GM12878 (cell line): ENCODE results near the gene GRK5. TPM values are rescaled to one million over a fixed set of nuclear protein-coding genes. Genes with fewer than 3 reads are reported as not detected.
A peak's percentile ranks its signal among the peaks of the same experiment; 100 is the strongest.

Source experiments
- ATAC-seq: fragments of 200-7000 bp; cut with Tn5 transposase; 3 replicates; pipeline ENCODE4 v1.9.1; 2020; ENCODE audit warnings: mild to moderate bottlenecking, moderate library complexity
- BruUV-seq: library from RNA; stranded (reverse); fragments of 400-500 nt; replicated peaks from 2 replicates; lab custom pipeline; 2021; lab: Mats Ljungman, UMichigan
- CTCF ChIA-PET: fragments of 300-600 bp; sonication (Branson Sonifier 250); formaldehyde crosslinking; extraction: SDS; loops from one replicate; lab custom pipeline; 2021; ENCODE audit warnings: inconsistent platforms; lab: Yijun Ruan, JAX
- POLR2A ChIA-PET: fragments of 350-600 bp; formaldehyde crosslinking; extraction: SDS; loops from one replicate; lab custom pipeline; 2021; ENCODE audit warnings: inconsistent platforms; lab: Charles Lee
- RAD21 ChIA-PET: fragments of 300-600 bp; sonication (Branson Sonifier 250); formaldehyde crosslinking; loops from one replicate; lab custom pipeline; 2023; ENCODE audit warnings: antibody characterized with exemption; ENCODE audit not compliant: unreplicated experiment; lab: Charles Lee
- SMC1A ChIA-PET: fragments of 300-600 bp; sonication (Branson Sonifier 250); formaldehyde crosslinking; loops from one replicate; lab custom pipeline; 2023; ENCODE audit not compliant: unreplicated experiment, uncharacterized antibody; lab: Charles Lee
- DNase-seq: peaks from one replicate; pipeline ENCODE4 v3.0.0-alpha.2; 2011; ENCODE audit warnings: low read depth, low spot score
- FAIRE-seq: peaks from 3 replicates; lab custom pipeline; 2011; peaks lifted over from hg19 to GRCh38; lab: Jason Lieb, UNC
- H2AFZ ChIP-seq: 2 replicates; pipeline ENCODE4 v1.6.0; 2011; ENCODE audit warnings: low read depth, low read length, control low read depth; ENCODE audit not compliant: control insufficient read depth
- H3K27ac ChIP-seq: 2 replicates; pipeline ENCODE4 v1.5.1; 2011; ENCODE audit warnings: control low read depth; ENCODE audit not compliant: control insufficient read depth, insufficient read depth
- H3K27me3 ChIP-seq, 2 experiments: replicated peaks in 1 of 2; 2 replicates each; pipeline versions ENCODE4 v1.6.0 to v1.6.1; 2011; ENCODE audit warnings: low read length in 1 of 2; ENCODE audit not compliant: control insufficient read depth in 2 of 2, insufficient read depth in 2 of 2
- H3K36me3 ChIP-seq, 2 experiments: 2 replicates each; pipeline ENCODE4 v1.5.1; 2011; ENCODE audit warnings: low read length in 1 of 2; ENCODE audit not compliant: control insufficient read depth in 2 of 2, insufficient read depth in 2 of 2
- H3K4me1 ChIP-seq: 2 replicates; pipeline ENCODE4 v1.6.1; 2011; ENCODE audit warnings: mild to moderate bottlenecking, low read length, moderate library complexity, mixed read lengths; ENCODE audit not compliant: control insufficient read depth, insufficient read depth
- H3K4me2 ChIP-seq: 2 replicates; pipeline ENCODE4 v1.6.0; 2011; ENCODE audit warnings: control low read depth; ENCODE audit not compliant: control insufficient read depth, insufficient read depth
- H3K4me3 ChIP-seq: fragments of 200-600 bp; sonication (generic); 2 replicates; pipeline ENCODE4 v1.5.1; 2016
- H3K79me2 ChIP-seq: 2 replicates; pipeline ENCODE4 v1.6.0; 2011; ENCODE audit warnings: low read length; ENCODE audit not compliant: control insufficient read depth, insufficient read depth
- H3K9ac ChIP-seq: 2 replicates; pipeline ENCODE4 v1.8.0; 2011; ENCODE audit warnings: low read length, control low read depth, mixed read lengths; ENCODE audit not compliant: control insufficient read depth, insufficient read depth
- H3K9me3 ChIP-seq: replicated peaks from 3 replicates; pipeline ENCODE4 v1.5.1; 2011; ENCODE audit warnings: mild to moderate bottlenecking, low read length; ENCODE audit not compliant: control insufficient read depth, insufficient read depth
- H4K20me1 ChIP-seq: 2 replicates; pipeline ENCODE4 v1.6.0; 2011; ENCODE audit not compliant: control insufficient read depth, insufficient read depth
- CHD1 ChIP-seq: IDR thresholded peaks from 2 replicates; pipeline ENCODE4 v1.6.1; 2012; ENCODE audit warnings: low read depth, low read length, improper control_type of control experiment
- MTA2 ChIP-seq: fragments of 450-650 bp; IDR thresholded peaks from 2 replicates; pipeline ENCODE4 v1.6.1; 2016; ENCODE audit warnings: low read depth, mild to moderate bottlenecking, moderate library complexity
- NBN ChIP-seq: fragments of 450-650 bp; IDR thresholded peaks from 2 replicates; pipeline ENCODE4 v1.6.1; 2016
- WGBS: methylation state at CpG from one replicate; pipeline ENCODE4 v1.1.6; 2016; ENCODE audit warnings: low lambda C conversion rate; ENCODE audit not compliant: insufficient replicate concordance, insufficient coverage; ENCODE audit errors: missing lambda C conversion rate; 5-methylcytosine and 5-hydroxymethylcytosine counted together
- in situ Hi-C: fragments of 300-500 bp; cut with MboI; formaldehyde crosslinking; loops from 9 replicates; pipeline ENCODE4 v1.14.3; 2018; ENCODE audit warnings: mixed read lengths
- intact Hi-C: fragments of 100-400 bp; cut with micrococcal nuclease; formaldehyde crosslinking; loops from one replicate; pipeline ENCODE4 v1.14.2; 2022; ENCODE audit not compliant: unreplicated experiment
- polyA plus RNA-seq, 11 experiments: library from polyadenylated mRNA; depleted of rRNA in 4 of 11; unstranded in 6 of 11; stranded (reverse) in 5 of 11; fragments of >200 nt; fragmentation: Nextera tagmentation in 4 of 11; fragmentation: Illumina TruSeq in 1 of 11; extraction: Ambion mirVana in 4 of 11; extraction: Trizol in 1 of 11; gene quantifications; 1 replicate in 1 of 11; 2 replicates in 10 of 11; pipeline versions ENCODE4 v1.2.1 to v1.2.3, GENCODE V29; 2011 to 2016; ENCODE audit warnings: inconsistent platforms in 2 of 11, missing spikeins in 2 of 11, low read depth in 1 of 11
- total RNA-seq, 4 experiments: library from RNA; depleted of rRNA in 3 of 4; stranded (reverse); fragments of >200 nt in 3 of 4; fragmentation: Illumina TruSeq in 1 of 4; extraction: Trizol in 1 of 4; gene quantifications; 2 replicates each; pipeline versions ENCODE4 v1.2.1 to v1.2.3, GENCODE V29; 2013 to 2021
- TF ChIP-seq, protein P1 (sequence below): fragments of 450-650 bp; IDR thresholded peaks from 2 replicates; pipeline ENCODE4 v1.6.1; 2016; ENCODE audit warnings: mild to moderate bottlenecking

Gene GRK5
- total and polyA plus RNA-seq, 10 of the 15 experiments (the other 5 are each of a cell fraction or from before 2014, with no cell fraction given), result 0.11 to 22.1 (median 10.0) TPM

GRCh38 chr10:119394657-119395279, 187.4 kb downstream of the GRK5 start:
- no peak for FAIRE-seq
- Histone ChIP-seq H3K4me2 (no peak overlapping the region; the same call in 1 of the 2 replicates), H3K4me1 (peaks cover 23% of the 10 kb centered on the region), H3K27ac (0 out of 2 replicates have a peak overlapping the region, but pooled peaks have one; percentile 35), H4K20me1 (no peaks in the 10 kb centered on the region), H3K79me2 (no peaks in the 10 kb centered on the region), H2AFZ (no peak overlapping the region), H3K36me3 (peaks cover 4 to 5% of the 10 kb centered on the region in 2 experiments; a peak in 2 of 4 replicates), H3K9me3 (no peaks in the 10 kb centered on the region), H3K9ac (no peak overlapping the region), H3K27me3 (no peaks in the 10 kb centered on the region), H3K4me3 (no peak overlapping the region)
- no peak for ATAC-seq
- POLR2A ChIA-PET, result no interaction called here
- RAD21 ChIA-PET, result no interaction called here
- intact Hi-C loops, result no loop called here
- WGBS, result 98% methylated on average over 7 of the region's 11 CpGs
- in situ Hi-C loops, result no loop called here
- BruUV-seq, result no TSS peak
- SMC1A ChIA-PET, result interaction anchor here (1.1 kb wide), 2 partner anchors 11 to 13 kb away, joined by 3 to 4 read pairs; no protein-coding TSS in a partner anchor
- DNase-seq, result no peak
- CTCF ChIA-PET, result interaction anchor here (2.1 kb wide), 1 partner anchor 196 kb away, joined by 8 read pairs; no protein-coding TSS in a partner anchor
- TF ChIP-seq CHD1 (no peak), MTA2 (no peak), NBN (no peak)
- TF ChIP-seq, protein P1, sequence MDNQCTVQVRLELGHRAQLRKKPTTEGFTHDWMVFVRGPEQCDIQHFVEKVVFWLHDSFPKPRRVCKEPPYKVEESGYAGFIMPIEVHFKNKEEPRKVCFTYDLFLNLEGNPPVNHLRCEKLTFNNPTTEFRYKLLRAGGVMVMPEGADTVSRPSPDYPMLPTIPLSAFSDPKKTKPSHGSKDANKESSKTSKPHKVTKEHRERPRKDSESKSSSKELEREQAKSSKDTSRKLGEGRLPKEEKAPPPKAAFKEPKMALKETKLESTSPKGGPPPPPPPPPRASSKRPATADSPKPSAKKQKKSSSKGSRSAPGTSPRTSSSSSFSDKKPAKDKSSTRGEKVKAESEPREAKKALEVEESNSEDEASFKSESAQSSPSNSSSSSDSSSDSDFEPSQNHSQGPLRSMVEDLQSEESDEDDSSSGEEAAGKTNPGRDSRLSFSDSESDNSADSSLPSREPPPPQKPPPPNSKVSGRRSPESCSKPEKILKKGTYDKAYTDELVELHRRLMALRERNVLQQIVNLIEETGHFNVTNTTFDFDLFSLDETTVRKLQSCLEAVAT, result no peak
